A549 (cell line): ENCODE data around the gene FAHD1. TPM values are rescaled to one million over a fixed set of nuclear protein-coding genes. Genes with fewer than 3 reads are reported as not detected.

Experiments used
- ATAC-seq, 2 experiments: fragments of 200-7000 bp in 1 of 2; fragments of >200 bp in 1 of 2; cut with Nextera tagmentation in 1 of 2; cut with Tn5 transposase in 1 of 2; 3 replicates each; pipeline versions ENCODE4 v1.8.0 to v1.9.1; 2018 to 2020; ENCODE audit warnings: mild to moderate bottlenecking in 1 of 2, moderate library complexity in 1 of 2
- CTCF ChIA-PET: fragments of 300-600 bp; sonication (Branson Sonifier 250); formaldehyde crosslinking; extraction: SDS; loops from one replicate; lab custom pipeline; 2021; ENCODE audit warnings: antibody characterized with exemption, inconsistent platforms; lab: Yijun Ruan, JAX
- POLR2A ChIA-PET: fragments of 350-600 bp; formaldehyde crosslinking; extraction: SDS; loops from one replicate; lab custom pipeline; 2021; ENCODE audit warnings: antibody characterized with exemption, inconsistent platforms; lab: Yijun Ruan, JAX
- DNase-seq, 2 experiments: peaks; one replicate each; pipeline versions ENCODE4 v3.0.0 to v3.0.0-alpha.2; 2011 to 2016; ENCODE audit warnings: low read depth in 1 of 2, low spot score in 1 of 2
- FAIRE-seq: peaks from 2 replicates; lab custom pipeline; 2011; peaks lifted over from hg19 to GRCh38; lab: Jason Lieb, UNC
- H3K27ac ChIP-seq, 2 experiments: fragments of >200 bp; sonication (Bioruptor Twin); formaldehyde crosslinking; 3 replicates each; pipeline ENCODE4 v1.5.1; 2016 to 2017
- H3K4me1 ChIP-seq: fragments of >200 bp; sonication (Bioruptor Twin); formaldehyde crosslinking; 3 replicates; pipeline ENCODE4 v1.6.1; 2016
- H3K4me2 ChIP-seq: fragments of >200 bp; sonication (Bioruptor Twin); formaldehyde crosslinking; 3 replicates; pipeline ENCODE4 v1.6.1; 2016
- H3K4me3 ChIP-seq: fragments of >200 bp; sonication (Bioruptor Twin); formaldehyde crosslinking; 3 replicates; pipeline ENCODE4 v1.5.1; 2016
- H3K9me3 ChIP-seq: fragments of >200 bp; sonication (Bioruptor Twin); formaldehyde crosslinking; 3 replicates; pipeline ENCODE4 v1.6.1; 2016
- CEBPB ChIP-seq, 2 experiments: fragments of >200 bp in 1 of 2; sonication (Bioruptor Twin) in 1 of 2; formaldehyde crosslinking in 1 of 2; IDR thresholded peaks; 2 replicates each; pipeline ENCODE4 v1.6.1; 2012 to 2016
- CHD2 ChIP-seq: fragments of 150-350 bp; IDR thresholded peaks from 2 replicates; pipeline ENCODE4 v1.6.1; 2014; ENCODE audit warnings: low read length; ENCODE audit not compliant: partially characterized antibody
- EHF ChIP-seq: fragments of 250-450 bp; sonication (Bioruptor Pico); IDR thresholded peaks from 2 replicates; pipeline ENCODE4 v1.5.0; 2020; ENCODE audit warnings: mild to moderate bottlenecking
- EP300 ChIP-seq, 2 experiments: fragments of >200 bp; sonication (Bioruptor Twin); formaldehyde crosslinking; IDR thresholded peaks; 2 replicates in 1 of 2; 3 replicates in 1 of 2; pipeline ENCODE4 v1.6.1; 2016 to 2017
- HEYL ChIP-seq: fragments of 250-450 bp; sonication (Bioruptor Pico); IDR thresholded peaks from 2 replicates; pipeline ENCODE4 v1.8.0; 2021; ENCODE audit warnings: mild to moderate bottlenecking, moderate library complexity
- HOXB13 ChIP-seq: fragments of 250-450 bp; sonication (Bioruptor Pico); IDR thresholded peaks from 2 replicates; pipeline ENCODE4 v1.5.0; 2020; ENCODE audit warnings: low read depth, mild to moderate bottlenecking, moderate library complexity
- KDM1A ChIP-seq: fragments of 200-600 bp; sonication (generic); IDR thresholded peaks from 2 replicates; pipeline ENCODE4 v1.6.1; 2016; ENCODE audit warnings: low read depth, mild to moderate bottlenecking
- POLR2A ChIP-seq: IDR thresholded peaks from 2 replicates; pipeline ENCODE4 v1.6.1; 2012; ENCODE audit warnings: mild to moderate bottlenecking, low read length
- RAD21 ChIP-seq, 2 experiments: fragments of >200 bp in 1 of 2; sonication (Bioruptor Twin) in 1 of 2; formaldehyde crosslinking in 1 of 2; IDR thresholded peaks in 1 of 2; conservative IDR thresholded peaks in 1 of 2; 2 replicates in 1 of 2; 3 replicates in 1 of 2; pipeline ENCODE4 v1.6.1; 2012 to 2018; ENCODE audit warnings: inconsistent platforms in 1 of 2
- RFX5 ChIP-seq: fragments of 450-650 bp; IDR thresholded peaks from 2 replicates; pipeline ENCODE4 v1.7.1; 2014; ENCODE audit warnings: antibody characterized with exemption, mild to moderate bottlenecking, moderate library complexity
- RNF2 ChIP-seq: fragments of 200-600 bp; sonication (generic); IDR thresholded peaks from 2 replicates; pipeline ENCODE4 v1.6.1; 2016; ENCODE audit warnings: low read depth, mild to moderate bottlenecking, antibody characterized with exemption, moderate library complexity, borderline replicate concordance
- SMC3 ChIP-seq: fragments of >200 bp; sonication (Bioruptor Twin); formaldehyde crosslinking; IDR thresholded peaks from 3 replicates; pipeline ENCODE4 v1.6.1; 2018; ENCODE audit warnings: inconsistent platforms
- SREBF2 ChIP-seq: fragments of 450-650 bp; IDR thresholded peaks from 2 replicates; pipeline ENCODE4 v1.6.1; 2014; ENCODE audit warnings: mild to moderate bottlenecking, moderate library complexity
- TFCP2L1 ChIP-seq: fragments of 250-450 bp; sonication (Bioruptor Pico); IDR thresholded peaks from 2 replicates; pipeline ENCODE4 v1.5.0; 2021; ENCODE audit warnings: mild to moderate bottlenecking
- ZFP36 ChIP-seq: fragments of 450-650 bp; IDR thresholded peaks from 2 replicates; pipeline ENCODE4 v1.6.1; 2014; ENCODE audit warnings: borderline replicate concordance; ENCODE audit not compliant: partially characterized antibody
- ZNF302 ChIP-seq: fragments of 250-450 bp; sonication (Bioruptor Pico); IDR thresholded peaks from 2 replicates; pipeline ENCODE4 v1.9.0; 2021; ENCODE audit warnings: inconsistent platforms, mild to moderate bottlenecking, moderate library complexity
- WGBS: methylation state at CpG from one replicate; pipeline ENCODE4 v1.1.6; 2017; ENCODE audit errors: missing lambda C conversion rate; 5-methylcytosine and 5-hydroxymethylcytosine counted together
- polyA plus RNA-seq, 4 experiments: library from polyadenylated mRNA; depleted of rRNA in 3 of 4; stranded (reverse); fragments of >200 nt; fragmentation: RNase III in 1 of 4; extraction: RNeasy Plus Mini Kit Qiagen cat#74134 plus additional on column Dnase treatment in 1 of 4; gene quantifications; 2 replicates in 3 of 4; 3 replicates in 1 of 4; pipeline ENCODE4 v1.2.3, GENCODE V29; 2011 to 2017
- TF ChIP-seq, protein P1 (sequence below): fragments of >200 bp; sonication (Bioruptor Twin); formaldehyde crosslinking; IDR thresholded peaks from 3 replicates; pipeline ENCODE4 v1.6.1; 2016
- TF ChIP-seq, protein P2 (sequence below): fragments of 250-450 bp; sonication (Bioruptor Pico); IDR thresholded peaks from 2 replicates; pipeline ENCODE4 v1.5.0; 2021; ENCODE audit warnings: mild to moderate bottlenecking, moderate library complexity, borderline replicate concordance
- TF ChIP-seq, protein P3 (sequence below): fragments of 450-650 bp; IDR thresholded peaks from 2 replicates; pipeline ENCODE4 v1.6.1; 2014; ENCODE audit warnings: antibody characterized with exemption
- TF ChIP-seq, protein P4 (sequence below): IDR thresholded peaks from 2 replicates; pipeline ENCODE4 v1.6.1; 2012; ENCODE audit warnings: low read depth, borderline replicate concordance
- TF ChIP-seq, protein P5 (sequence below): fragments of >200 bp; sonication (Bioruptor Twin); formaldehyde crosslinking; IDR thresholded peaks from 3 replicates; pipeline ENCODE4 v1.5.1; 2016
- TF ChIP-seq, protein P6 (sequence below): fragments of 250-450 bp; sonication (Bioruptor Pico); IDR thresholded peaks from 2 replicates; pipeline ENCODE4 v1.5.0; 2020; ENCODE audit warnings: low read depth, mild to moderate bottlenecking, moderate library complexity

The FAHD1 gene
- polyA plus RNA-seq, 2 of the 4 experiments (the other 2 are of a cell fraction), result 30.6 to 68.4 TPM

DNA sequence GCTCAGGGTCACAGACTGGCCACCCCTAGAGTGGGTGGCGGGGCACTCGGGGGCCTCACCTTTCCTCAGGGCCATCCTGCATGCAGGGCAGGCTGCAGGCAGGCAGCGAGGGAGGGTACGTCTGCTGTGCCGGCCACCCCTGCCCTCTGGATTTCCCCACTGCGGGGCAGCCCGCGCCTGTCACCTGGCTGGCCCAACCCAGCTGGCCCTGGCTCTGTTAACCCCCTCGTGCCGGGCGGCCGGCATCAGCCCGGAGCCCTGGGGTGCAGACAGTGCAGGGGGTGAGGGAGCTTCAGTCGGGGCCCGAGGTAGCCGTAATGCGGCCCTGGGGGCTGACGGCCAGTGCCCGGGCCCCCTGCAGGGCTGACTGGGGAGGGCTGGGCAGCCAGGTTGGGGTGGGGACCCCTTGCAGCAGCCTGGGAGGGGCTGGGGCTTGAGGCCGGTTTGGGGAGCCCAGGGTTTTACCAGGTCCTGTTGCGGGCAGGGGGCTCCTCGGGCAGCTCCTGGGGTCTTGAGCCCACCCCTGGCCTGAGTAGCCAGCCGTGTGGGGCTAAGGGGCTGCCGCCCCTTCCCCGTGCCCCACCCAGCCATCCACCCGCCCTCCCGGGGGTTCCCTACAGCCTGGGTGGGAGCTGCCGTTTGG, 33.3 kb upstream of the FAHD1 start, which contains the start of gene IGFALS:
TSS of gene IGFALS (minus strand) at position 128 of the 643 bp plus-strand sequence. CDS start at position 75, 53 bp downstream.
- WGBS, result 58% methylated on average over 8 of the region's 28 CpGs
- no peak for DNase-seq
- TF ChIP-seq SMC3 (no peak), CHD2 (no peak), HEYL (CRISPR knock-in tag) (no peak), POLR2A (no peak), ZFP36 (no peak), RNF2 (no peak), EHF (CRISPR knock-in tag) (no peak), SREBF2 (no peak), RFX5 (no peak), RAD21 (conservative IDR thresholded peaks at IDR 0.05 in 1 of 2, IDR thresholded peaks at IDR 0.05 in 1 of 2) (no peak), ZNF302 (CRISPR knock-in tag) (no peak)
- TF ChIP-seq, protein P1, sequence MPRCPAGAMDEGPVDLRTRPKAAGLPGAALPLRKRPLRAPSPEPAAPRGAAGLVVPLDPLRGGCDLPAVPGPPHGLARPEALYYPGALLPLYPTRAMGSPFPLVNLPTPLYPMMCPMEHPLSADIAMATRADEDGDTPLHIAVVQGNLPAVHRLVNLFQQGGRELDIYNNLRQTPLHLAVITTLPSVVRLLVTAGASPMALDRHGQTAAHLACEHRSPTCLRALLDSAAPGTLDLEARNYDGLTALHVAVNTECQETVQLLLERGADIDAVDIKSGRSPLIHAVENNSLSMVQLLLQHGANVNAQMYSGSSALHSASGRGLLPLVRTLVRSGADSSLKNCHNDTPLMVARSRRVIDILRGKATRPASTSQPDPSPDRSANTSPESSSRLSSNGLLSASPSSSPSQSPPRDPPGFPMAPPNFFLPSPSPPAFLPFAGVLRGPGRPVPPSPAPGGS, result no peak
- TF ChIP-seq, protein P2, sequence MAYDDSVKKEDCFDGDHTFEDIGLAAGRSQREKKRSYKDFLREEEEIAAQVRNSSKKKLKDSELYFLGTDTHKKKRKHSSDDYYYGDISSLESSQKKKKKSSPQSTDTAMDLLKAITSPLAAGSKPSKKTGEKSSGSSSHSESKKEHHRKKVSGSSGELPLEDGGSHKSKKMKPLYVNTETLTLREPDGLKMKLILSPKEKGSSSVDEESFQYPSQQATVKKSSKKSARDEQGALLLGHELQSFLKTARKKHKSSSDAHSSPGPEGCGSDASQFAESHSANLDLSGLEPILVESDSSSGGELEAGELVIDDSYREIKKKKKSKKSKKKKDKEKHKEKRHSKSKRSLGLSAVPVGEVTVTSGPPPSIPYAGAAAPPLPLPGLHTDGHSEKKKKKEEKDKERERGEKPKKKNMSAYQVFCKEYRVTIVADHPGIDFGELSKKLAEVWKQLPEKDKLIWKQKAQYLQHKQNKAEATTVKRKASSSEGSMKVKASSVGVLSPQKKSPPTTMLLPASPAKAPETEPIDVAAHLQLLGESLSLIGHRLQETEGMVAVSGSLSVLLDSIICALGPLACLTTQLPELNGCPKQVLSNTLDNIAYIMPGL (CRISPR knock-in tag), result no peak
- TF ChIP-seq, protein P3, sequence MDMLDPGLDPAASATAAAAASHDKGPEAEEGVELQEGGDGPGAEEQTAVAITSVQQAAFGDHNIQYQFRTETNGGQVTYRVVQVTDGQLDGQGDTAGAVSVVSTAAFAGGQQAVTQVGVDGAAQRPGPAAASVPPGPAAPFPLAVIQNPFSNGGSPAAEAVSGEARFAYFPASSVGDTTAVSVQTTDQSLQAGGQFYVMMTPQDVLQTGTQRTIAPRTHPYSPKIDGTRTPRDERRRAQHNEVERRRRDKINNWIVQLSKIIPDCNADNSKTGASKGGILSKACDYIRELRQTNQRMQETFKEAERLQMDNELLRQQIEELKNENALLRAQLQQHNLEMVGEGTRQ, result no peak
- TF ChIP-seq, protein P4, sequence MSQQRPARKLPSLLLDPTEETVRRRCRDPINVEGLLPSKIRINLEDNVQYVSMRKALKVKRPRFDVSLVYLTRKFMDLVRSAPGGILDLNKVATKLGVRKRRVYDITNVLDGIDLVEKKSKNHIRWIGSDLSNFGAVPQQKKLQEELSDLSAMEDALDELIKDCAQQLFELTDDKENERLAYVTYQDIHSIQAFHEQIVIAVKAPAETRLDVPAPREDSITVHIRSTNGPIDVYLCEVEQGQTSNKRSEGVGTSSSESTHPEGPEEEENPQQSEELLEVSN, result no peak
- TF ChIP-seq, protein P5, sequence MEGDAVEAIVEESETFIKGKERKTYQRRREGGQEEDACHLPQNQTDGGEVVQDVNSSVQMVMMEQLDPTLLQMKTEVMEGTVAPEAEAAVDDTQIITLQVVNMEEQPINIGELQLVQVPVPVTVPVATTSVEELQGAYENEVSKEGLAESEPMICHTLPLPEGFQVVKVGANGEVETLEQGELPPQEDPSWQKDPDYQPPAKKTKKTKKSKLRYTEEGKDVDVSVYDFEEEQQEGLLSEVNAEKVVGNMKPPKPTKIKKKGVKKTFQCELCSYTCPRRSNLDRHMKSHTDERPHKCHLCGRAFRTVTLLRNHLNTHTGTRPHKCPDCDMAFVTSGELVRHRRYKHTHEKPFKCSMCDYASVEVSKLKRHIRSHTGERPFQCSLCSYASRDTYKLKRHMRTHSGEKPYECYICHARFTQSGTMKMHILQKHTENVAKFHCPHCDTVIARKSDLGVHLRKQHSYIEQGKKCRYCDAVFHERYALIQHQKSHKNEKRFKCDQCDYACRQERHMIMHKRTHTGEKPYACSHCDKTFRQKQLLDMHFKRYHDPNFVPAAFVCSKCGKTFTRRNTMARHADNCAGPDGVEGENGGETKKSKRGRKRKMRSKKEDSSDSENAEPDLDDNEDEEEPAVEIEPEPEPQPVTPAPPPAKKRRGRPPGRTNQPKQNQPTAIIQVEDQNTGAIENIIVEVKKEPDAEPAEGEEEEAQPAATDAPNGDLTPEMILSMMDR, result no peak
- ChIA-PET CTCF (interaction anchor here (1.1 to 1.6 kb wide), 4 partner anchors 11 to 30 kb away, joined by 3 to 7 read pairs (median 5); partner anchors contain the start of genes MRPS34 and NUBP2), POLR2A (interaction anchor here (1.8 kb wide), 1 partner anchor 11 kb away, joined by 9 read pairs; the partner anchor contains the start of genes NUBP2 and SPSB3)
- peak; percentile 19 to 28; a peak in 5 of 6 replicates for ATAC-seq
- Histone ChIP-seq H3K4me1 (peaks cover 5% of the 10 kb centered on the region; the same call in 1 of the 3 replicates), H3K27ac (no peak within 1 kb of the TSS), H3K4me3 (no peak within 1 kb of the TSS), H3K4me2 (no peak within 1 kb of the TSS), H3K9me3 (peaks cover 11% of the 10 kb centered on the region; the same call in 2 of the 3 replicates)
- no peak for FAIRE-seq

DNA sequence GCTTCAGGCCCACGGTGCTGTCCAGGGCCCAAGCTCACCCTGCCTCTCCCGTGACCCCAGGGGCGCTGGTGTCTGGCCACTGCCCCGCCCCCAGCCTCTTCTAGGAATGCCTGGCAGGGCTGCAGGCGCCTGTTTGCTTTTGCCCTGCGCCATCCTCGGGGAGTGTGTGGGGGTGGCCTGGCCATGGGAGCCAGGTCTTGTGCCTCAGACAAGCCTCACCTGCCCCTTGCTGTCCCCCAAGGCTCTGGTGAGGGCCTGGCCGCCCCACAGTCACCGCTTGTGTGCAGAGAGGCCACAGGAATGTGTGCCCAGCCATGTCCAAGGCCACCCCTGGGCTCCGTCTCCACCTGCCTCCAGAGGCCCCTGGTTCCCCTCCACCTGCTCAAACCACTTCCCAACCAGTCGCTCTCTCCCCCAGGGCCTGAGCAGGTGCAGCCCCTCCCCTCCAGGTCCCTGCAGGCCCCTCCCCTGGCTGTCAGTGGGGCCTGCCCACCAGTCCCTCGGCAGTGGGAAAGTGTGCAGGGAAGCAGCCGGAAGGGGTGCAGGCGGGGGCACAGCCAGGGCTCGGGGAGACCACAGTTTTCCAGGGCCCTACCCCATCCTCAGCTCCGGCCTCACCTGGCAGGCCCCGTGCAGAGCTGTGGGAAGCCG, 32.7 kb upstream of the FAHD1 start:
- ChIA-PET CTCF (interaction anchor here (1.6 kb wide), 1 partner anchor 21 kb away, joined by 6 read pairs; the partner anchor contains the start of gene MRPS34), POLR2A (interaction anchor here (1.8 kb wide), 1 partner anchor 12 kb away, joined by 9 read pairs; the partner anchor contains the start of genes NUBP2 and SPSB3)
- FAIRE-seq (no peak), ATAC-seq (peak; percentile 17 to 35; a peak in 4 of 6 replicates), DNase-seq (no peak)
- H3K4me3 ChIP-seq, result no peak overlapping the region
- no peak overlapping the region for H3K4me2 ChIP-seq
- WGBS, result 81% methylated on average over 8 of the region's 18 CpGs
- H3K27ac ChIP-seq, result no peak overlapping the region
- peaks cover 17% of the 10 kb centered on the region; the same call in 2 of the 3 replicates for H3K9me3 ChIP-seq
- peaks cover 5% of the 10 kb centered on the region; the same call in 1 of the 3 replicates for H3K4me1 ChIP-seq
- TF ChIP-seq, protein P4, result no peak
- TF ChIP-seq CEBPB (IDR thresholded peaks at IDR 0.05) (no peak), CHD2 (no peak), HOXB13 (CRISPR knock-in tag) (no peak), KDM1A (no peak), TFCP2L1 (CRISPR knock-in tag) (no peak), EP300 (IDR thresholded peaks at IDR 0.05) (no peak)
- TF ChIP-seq, protein P6, sequence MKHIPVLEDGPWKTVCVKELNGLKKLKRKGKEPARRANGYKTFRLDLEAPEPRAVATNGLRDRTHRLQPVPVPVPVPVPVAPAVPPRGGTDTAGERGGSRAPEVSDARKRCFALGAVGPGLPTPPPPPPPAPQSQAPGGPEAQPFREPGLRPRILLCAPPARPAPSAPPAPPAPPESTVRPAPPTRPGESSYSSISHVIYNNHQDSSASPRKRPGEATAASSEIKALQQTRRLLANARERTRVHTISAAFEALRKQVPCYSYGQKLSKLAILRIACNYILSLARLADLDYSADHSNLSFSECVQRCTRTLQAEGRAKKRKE (CRISPR knock-in tag), result no peak
